WTC11 (cell line): ENCODE measurements around the gene TRIM2. TPM values are rescaled to one million over a fixed set of nuclear protein-coding genes. Genes with fewer than 3 reads are reported as not detected.

Experiments
- ATAC-seq: fragments of 200-7000 bp; cut with Tn5 transposase; 2 replicates; pipeline ENCODE4 v1.10.0; 2021; ENCODE audit warnings: mild to moderate bottlenecking, moderate library complexity
- CTCF ChIA-PET: fragments of 300-600 bp; sonication (Branson Sonifier 250); formaldehyde crosslinking; loops from one replicate; lab custom pipeline; 2021; ENCODE audit warnings: antibody characterized with exemption; lab: Charles Lee
- POLR2A ChIA-PET: fragments of 350-600 bp; sonication (Branson Sonifier 250); formaldehyde crosslinking; loops from one replicate; lab custom pipeline; 2021; ENCODE audit warnings: antibody characterized with exemption; lab: Charles Lee
- DNase-seq: peaks from one replicate; pipeline ENCODE4 v3.0.0; 2021; ENCODE audit warnings: low spot score
- H3K27ac Mint-ChIP-seq: 2 replicates; pipeline ENCODE4 v1.8.0; 2021; ENCODE audit warnings: mixed read lengths
- H3K27me3 Mint-ChIP-seq: 2 replicates; pipeline ENCODE4 v1.8.0; 2021; ENCODE audit warnings: low read depth, mild to moderate bottlenecking, moderate library complexity, mixed read lengths
- H3K36me3 Mint-ChIP-seq: 2 replicates; pipeline ENCODE4 v1.8.0; 2021; ENCODE audit warnings: mixed read lengths
- H3K4me1 Mint-ChIP-seq: 2 replicates; pipeline ENCODE4 v1.8.0; 2022; ENCODE audit warnings: mixed read lengths
- H3K4me3 Mint-ChIP-seq: 2 replicates; pipeline ENCODE4 v1.8.0; 2021; ENCODE audit warnings: mild to moderate bottlenecking, moderate library complexity, mixed read lengths
- H3K9me3 Mint-ChIP-seq: 2 replicates; pipeline ENCODE4 v1.8.0; 2021; ENCODE audit warnings: mixed read lengths
- GRHL2 ChIP-seq: fragments of 250-450 bp; sonication (Bioruptor Pico); IDR thresholded peaks from 2 replicates; pipeline ENCODE4 v1.8.0; 2022; ENCODE audit warnings: mild to moderate bottlenecking, moderate library complexity; ENCODE audit not compliant: insufficient replicate concordance, severe bottlenecking
- GTF2I ChIP-seq: fragments of 250-450 bp; sonication (Bioruptor Pico); conservative IDR thresholded peaks from 2 replicates; pipeline ENCODE4 v1.4.0; 2021; ENCODE audit warnings: mild to moderate bottlenecking
- IRF2 ChIP-seq: sonication (generic); formaldehyde crosslinking; IDR thresholded peaks from 2 replicates; pipeline ENCODE4 v1.8.0; 2022; ENCODE audit warnings: low read depth, missing genetic modification reagents, borderline replicate concordance
- MXD4 ChIP-seq: fragments of 250-450 bp; sonication (Bioruptor Pico); IDR thresholded peaks from 2 replicates; pipeline ENCODE4 v1.8.0; 2021; ENCODE audit warnings: mild to moderate bottlenecking, moderate library complexity, borderline replicate concordance
- NR1H2 ChIP-seq: sonication (generic); formaldehyde crosslinking; IDR thresholded peaks from 2 replicates; pipeline ENCODE4 v1.9.0; 2021; ENCODE audit warnings: mild to moderate bottlenecking, moderate library complexity, missing genetic modification reagents
- NR3C1 ChIP-seq: sonication (generic); formaldehyde crosslinking; conservative IDR thresholded peaks from 2 replicates; pipeline ENCODE4 v1.8.1; 2023; ENCODE audit warnings: low read depth, mild to moderate bottlenecking, missing genetic modification reagents
- OVOL2 ChIP-seq: fragments of 250-450 bp; sonication (Bioruptor Pico); IDR thresholded peaks from 2 replicates; pipeline ENCODE4 v1.9.0; 2021; ENCODE audit warnings: mild to moderate bottlenecking, borderline replicate concordance
- RORB ChIP-seq: fragments of 250-450 bp; sonication (Bioruptor Pico); IDR thresholded peaks from 2 replicates; pipeline ENCODE4 v1.9.0; 2021; ENCODE audit warnings: mild to moderate bottlenecking
- TEAD4 ChIP-seq: sonication (generic); formaldehyde crosslinking; IDR thresholded peaks from 2 replicates; pipeline ENCODE4 v1.8.0; 2022; ENCODE audit warnings: mild to moderate bottlenecking, missing genetic modification reagents
- ZBTB21 ChIP-seq: sonication (generic); formaldehyde crosslinking; IDR thresholded peaks from 2 replicates; pipeline ENCODE4 v1.8.1; 2023; ENCODE audit warnings: mild to moderate bottlenecking, missing genetic modification reagents, borderline replicate concordance
- ZNF263 ChIP-seq: sonication (generic); formaldehyde crosslinking; IDR thresholded peaks from 2 replicates; pipeline ENCODE4 v1.8.1; 2022; ENCODE audit warnings: low read depth, mild to moderate bottlenecking, moderate library complexity, missing genetic modification reagents
- ZNF317 ChIP-seq: sonication (generic); formaldehyde crosslinking; IDR thresholded peaks from 2 replicates; pipeline ENCODE4 v1.8.1; 2023; ENCODE audit warnings: low read depth, mild to moderate bottlenecking, moderate library complexity, missing genetic modification reagents, borderline replicate concordance
- ZNF423 ChIP-seq: fragments of 250-450 bp; sonication (Bioruptor Pico); IDR thresholded peaks from 2 replicates; pipeline ENCODE4 v2.1.2; 2022; ENCODE audit warnings: mild to moderate bottlenecking, moderate library complexity
- total RNA-seq: library from RNA; stranded (reverse); gene quantifications from 3 replicates; pipeline ENCODE4 v1.2.3, GENCODE V29; 2021
- TF ChIP-seq, protein P1 (sequence below): sonication (generic); formaldehyde crosslinking; IDR thresholded peaks from 2 replicates; pipeline ENCODE4 v1.8.0; 2022; ENCODE audit warnings: mild to moderate bottlenecking, missing genetic modification reagents
- TF ChIP-seq, protein P2 (sequence below): sonication (generic); formaldehyde crosslinking; conservative IDR thresholded peaks from 2 replicates; pipeline ENCODE4 v1.8.1; 2023; ENCODE audit warnings: mild to moderate bottlenecking, low read depth, missing genetic modification reagents, moderate library complexity
- TF ChIP-seq, protein P3 (sequence below): sonication (generic); formaldehyde crosslinking; IDR thresholded peaks from 2 replicates; pipeline ENCODE4 v1.8.1; 2022; ENCODE audit warnings: mild to moderate bottlenecking, moderate library complexity, missing genetic modification reagents
- TF ChIP-seq, protein P4 (sequence below): fragments of 250-450 bp; sonication (Bioruptor Pico); IDR thresholded peaks from 2 replicates; pipeline ENCODE4 v1.9.0; 2021; ENCODE audit warnings: mild to moderate bottlenecking
- TF ChIP-seq, protein P5 (sequence below): sonication (generic); formaldehyde crosslinking; IDR thresholded peaks from 2 replicates; pipeline ENCODE4 v1.8.0; 2023; ENCODE audit warnings: missing genetic modification reagents, mild to moderate bottlenecking, borderline replicate concordance

The TRIM2 gene
- total RNA-seq, 1 experiment from 2014 or later, result 54.5 TPM

DNA sequence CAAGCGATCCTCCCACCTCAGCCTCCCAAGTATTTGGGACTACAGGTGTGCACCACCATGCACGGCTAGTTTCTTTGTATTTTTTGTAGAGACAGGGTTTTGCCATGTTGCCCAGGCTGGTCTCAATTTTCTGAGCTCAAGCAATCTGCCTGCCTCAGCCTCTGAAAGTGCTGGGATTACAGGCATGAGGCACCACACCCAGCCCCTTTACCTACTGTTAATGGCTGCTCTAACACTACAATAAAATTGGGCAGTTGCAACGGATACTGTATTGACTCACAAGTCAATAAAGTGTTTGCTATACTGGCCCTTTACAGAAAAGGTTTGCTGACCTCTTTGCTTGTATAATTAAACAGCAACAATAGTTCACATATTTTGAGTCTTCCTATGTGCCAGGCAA, 41.5 kb downstream of the TRIM2 start:
- POLR2A ChIA-PET, result no interaction called here
- Mint-ChIP-seq H3K4me3 (no peak overlapping the region), H3K27me3 (no peaks in the 10 kb centered on the region), H3K4me1 (peaks cover 63% of the 10 kb centered on the region), H3K36me3 (no peaks in the 10 kb centered on the region), H3K9me3 (no peaks in the 10 kb centered on the region), H3K27ac (no peak overlapping the region)
- TF ChIP-seq, protein P1, sequence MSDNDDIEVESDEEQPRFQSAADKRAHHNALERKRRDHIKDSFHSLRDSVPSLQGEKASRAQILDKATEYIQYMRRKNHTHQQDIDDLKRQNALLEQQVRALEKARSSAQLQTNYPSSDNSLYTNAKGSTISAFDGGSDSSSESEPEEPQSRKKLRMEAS (CRISPR knock-in tag), result no peak
- TF ChIP-seq GTF2I (CRISPR knock-in tag), result no peak
- TF ChIP-seq IRF2 (CRISPR knock-in tag), result no peak
- TF ChIP-seq MXD4, result no peak
- no peak for TF ChIP-seq ZNF423 (CRISPR knock-in tag)
- TF ChIP-seq RORB (CRISPR knock-in tag), result no peak
- TF ChIP-seq, protein P2, sequence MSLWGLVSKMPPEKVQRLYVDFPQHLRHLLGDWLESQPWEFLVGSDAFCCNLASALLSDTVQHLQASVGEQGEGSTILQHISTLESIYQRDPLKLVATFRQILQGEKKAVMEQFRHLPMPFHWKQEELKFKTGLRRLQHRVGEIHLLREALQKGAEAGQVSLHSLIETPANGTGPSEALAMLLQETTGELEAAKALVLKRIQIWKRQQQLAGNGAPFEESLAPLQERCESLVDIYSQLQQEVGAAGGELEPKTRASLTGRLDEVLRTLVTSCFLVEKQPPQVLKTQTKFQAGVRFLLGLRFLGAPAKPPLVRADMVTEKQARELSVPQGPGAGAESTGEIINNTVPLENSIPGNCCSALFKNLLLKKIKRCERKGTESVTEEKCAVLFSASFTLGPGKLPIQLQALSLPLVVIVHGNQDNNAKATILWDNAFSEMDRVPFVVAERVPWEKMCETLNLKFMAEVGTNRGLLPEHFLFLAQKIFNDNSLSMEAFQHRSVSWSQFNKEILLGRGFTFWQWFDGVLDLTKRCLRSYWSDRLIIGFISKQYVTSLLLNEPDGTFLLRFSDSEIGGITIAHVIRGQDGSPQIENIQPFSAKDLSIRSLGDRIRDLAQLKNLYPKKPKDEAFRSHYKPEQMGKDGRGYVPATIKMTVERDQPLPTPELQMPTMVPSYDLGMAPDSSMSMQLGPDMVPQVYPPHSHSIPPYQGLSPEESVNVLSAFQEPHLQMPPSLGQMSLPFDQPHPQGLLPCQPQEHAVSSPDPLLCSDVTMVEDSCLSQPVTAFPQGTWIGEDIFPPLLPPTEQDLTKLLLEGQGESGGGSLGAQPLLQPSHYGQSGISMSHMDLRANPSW, result no peak
- no peak for TF ChIP-seq NR1H2 (CRISPR knock-in tag)
- TF ChIP-seq, protein P3, sequence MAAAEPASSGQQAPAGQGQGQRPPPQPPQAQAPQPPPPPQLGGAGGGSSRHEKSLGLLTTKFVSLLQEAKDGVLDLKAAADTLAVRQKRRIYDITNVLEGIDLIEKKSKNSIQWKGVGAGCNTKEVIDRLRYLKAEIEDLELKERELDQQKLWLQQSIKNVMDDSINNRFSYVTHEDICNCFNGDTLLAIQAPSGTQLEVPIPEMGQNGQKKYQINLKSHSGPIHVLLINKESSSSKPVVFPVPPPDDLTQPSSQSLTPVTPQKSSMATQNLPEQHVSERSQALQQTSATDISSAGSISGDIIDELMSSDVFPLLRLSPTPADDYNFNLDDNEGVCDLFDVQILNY (CRISPR knock-in tag), result no peak
- no peak for TF ChIP-seq ZNF263 (CRISPR knock-in tag)
- TF ChIP-seq, protein P4, sequence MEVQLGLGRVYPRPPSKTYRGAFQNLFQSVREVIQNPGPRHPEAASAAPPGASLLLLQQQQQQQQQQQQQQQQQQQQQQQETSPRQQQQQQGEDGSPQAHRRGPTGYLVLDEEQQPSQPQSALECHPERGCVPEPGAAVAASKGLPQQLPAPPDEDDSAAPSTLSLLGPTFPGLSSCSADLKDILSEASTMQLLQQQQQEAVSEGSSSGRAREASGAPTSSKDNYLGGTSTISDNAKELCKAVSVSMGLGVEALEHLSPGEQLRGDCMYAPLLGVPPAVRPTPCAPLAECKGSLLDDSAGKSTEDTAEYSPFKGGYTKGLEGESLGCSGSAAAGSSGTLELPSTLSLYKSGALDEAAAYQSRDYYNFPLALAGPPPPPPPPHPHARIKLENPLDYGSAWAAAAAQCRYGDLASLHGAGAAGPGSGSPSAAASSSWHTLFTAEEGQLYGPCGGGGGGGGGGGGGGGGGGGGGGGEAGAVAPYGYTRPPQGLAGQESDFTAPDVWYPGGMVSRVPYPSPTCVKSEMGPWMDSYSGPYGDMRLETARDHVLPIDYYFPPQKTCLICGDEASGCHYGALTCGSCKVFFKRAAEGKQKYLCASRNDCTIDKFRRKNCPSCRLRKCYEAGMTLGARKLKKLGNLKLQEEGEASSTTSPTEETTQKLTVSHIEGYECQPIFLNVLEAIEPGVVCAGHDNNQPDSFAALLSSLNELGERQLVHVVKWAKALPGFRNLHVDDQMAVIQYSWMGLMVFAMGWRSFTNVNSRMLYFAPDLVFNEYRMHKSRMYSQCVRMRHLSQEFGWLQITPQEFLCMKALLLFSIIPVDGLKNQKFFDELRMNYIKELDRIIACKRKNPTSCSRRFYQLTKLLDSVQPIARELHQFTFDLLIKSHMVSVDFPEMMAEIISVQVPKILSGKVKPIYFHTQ, result no peak
- TF ChIP-seq, protein P5, sequence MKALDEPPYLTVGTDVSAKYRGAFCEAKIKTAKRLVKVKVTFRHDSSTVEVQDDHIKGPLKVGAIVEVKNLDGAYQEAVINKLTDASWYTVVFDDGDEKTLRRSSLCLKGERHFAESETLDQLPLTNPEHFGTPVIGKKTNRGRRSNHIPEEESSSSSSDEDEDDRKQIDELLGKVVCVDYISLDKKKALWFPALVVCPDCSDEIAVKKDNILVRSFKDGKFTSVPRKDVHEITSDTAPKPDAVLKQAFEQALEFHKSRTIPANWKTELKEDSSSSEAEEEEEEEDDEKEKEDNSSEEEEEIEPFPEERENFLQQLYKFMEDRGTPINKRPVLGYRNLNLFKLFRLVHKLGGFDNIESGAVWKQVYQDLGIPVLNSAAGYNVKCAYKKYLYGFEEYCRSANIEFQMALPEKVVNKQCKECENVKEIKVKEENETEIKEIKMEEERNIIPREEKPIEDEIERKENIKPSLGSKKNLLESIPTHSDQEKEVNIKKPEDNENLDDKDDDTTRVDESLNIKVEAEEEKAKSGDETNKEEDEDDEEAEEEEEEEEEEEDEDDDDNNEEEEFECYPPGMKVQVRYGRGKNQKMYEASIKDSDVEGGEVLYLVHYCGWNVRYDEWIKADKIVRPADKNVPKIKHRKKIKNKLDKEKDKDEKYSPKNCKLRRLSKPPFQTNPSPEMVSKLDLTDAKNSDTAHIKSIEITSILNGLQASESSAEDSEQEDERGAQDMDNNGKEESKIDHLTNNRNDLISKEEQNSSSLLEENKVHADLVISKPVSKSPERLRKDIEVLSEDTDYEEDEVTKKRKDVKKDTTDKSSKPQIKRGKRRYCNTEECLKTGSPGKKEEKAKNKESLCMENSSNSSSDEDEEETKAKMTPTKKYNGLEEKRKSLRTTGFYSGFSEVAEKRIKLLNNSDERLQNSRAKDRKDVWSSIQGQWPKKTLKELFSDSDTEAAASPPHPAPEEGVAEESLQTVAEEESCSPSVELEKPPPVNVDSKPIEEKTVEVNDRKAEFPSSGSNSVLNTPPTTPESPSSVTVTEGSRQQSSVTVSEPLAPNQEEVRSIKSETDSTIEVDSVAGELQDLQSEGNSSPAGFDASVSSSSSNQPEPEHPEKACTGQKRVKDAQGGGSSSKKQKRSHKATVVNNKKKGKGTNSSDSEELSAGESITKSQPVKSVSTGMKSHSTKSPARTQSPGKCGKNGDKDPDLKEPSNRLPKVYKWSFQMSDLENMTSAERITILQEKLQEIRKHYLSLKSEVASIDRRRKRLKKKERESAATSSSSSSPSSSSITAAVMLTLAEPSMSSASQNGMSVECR, result no peak
- TF ChIP-seq GRHL2, result no peak
- ATAC-seq (no peak), DNase-seq (no peak)
- CTCF ChIA-PET, result interaction anchor here (1.2 kb wide), 1 partner anchor 103 kb away, joined by 3 read pairs; no protein-coding TSS in a partner anchor

DNA sequence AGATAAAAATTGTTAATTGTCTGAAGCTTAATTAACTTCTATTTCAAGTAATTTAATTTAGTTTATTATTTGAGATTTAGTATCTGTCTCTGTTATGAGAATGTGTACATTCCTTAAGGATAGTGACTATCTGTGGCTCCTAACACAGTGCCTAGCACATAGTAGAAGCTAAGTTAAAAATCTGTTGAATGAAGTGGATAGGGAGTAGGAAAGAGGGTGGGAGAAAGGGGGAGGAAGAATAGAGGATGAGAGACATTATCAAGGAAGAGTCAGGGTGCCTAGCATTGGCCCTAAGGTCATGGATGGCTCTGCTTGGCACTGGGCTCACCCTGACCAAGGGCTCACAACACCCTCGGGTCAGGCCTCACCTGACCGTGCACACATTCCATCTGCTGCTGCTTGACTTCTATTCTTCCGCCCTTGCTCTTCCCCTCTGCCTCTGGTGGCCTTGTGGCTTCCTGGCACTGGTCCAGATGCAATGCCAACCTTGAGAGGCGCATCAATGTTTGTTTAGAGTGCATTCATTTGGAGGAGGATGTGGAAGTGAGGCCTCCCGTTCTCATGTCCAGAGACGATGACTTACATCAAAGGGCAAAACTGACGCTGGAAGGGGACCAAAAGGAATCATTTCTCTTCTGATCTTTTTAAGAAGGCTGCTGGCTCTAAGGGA, 42.3 kb downstream of the TRIM2 start:
- Mint-ChIP-seq H3K4me3 (no peak overlapping the region), H3K4me1 (peaks cover 59% of the 10 kb centered on the region), H3K36me3 (no peaks in the 10 kb centered on the region), H3K9me3 (no peaks in the 10 kb centered on the region), H3K27me3 (no peaks in the 10 kb centered on the region), H3K27ac (peak overlapping the region; percentile 77)
- ATAC-seq (no peak), DNase-seq (no peak)
- TF ChIP-seq ZBTB21 (CRISPR knock-in tag), result no peak
- no peak for TF ChIP-seq ZNF317 (CRISPR knock-in tag)
- no peak for TF ChIP-seq NR3C1
- no peak for TF ChIP-seq ZNF423 (CRISPR knock-in tag)
- TF ChIP-seq OVOL2 (CRISPR knock-in tag), result no peak
- no peak for TF ChIP-seq TEAD4 (CRISPR knock-in tag)
- POLR2A ChIA-PET, result no interaction called here
- CTCF ChIA-PET, result interaction anchor here (1.1 kb wide), 1 partner anchor 14 kb away, joined by 3 read pairs; no protein-coding TSS in a partner anchor
